Heart left ventricle (tissue), 13 donors: Measurements from ENCODE around the gene YARS1.

Experiments
- POLR2A ChIP-seq, 2 donors: fragments of 450-650 bp; IDR thresholded peaks; one replicate each; pipeline ENCODE4 v1.6.1; 2017; ENCODE audit warnings: antibody characterized with exemption in 2 of 2, mild to moderate bottlenecking in 2 of 2, moderate library complexity in 2 of 2
- TF ChIP-seq, protein P1 (sequence below), 12 donors: fragments of 200-600 bp; sonication (generic) in 4 of 12; IDR thresholded peaks; one replicate each; pipeline versions ENCODE4 v1.5.0 to v1.8.0; 2018 to 2022; ENCODE audit warnings: antibody characterized with exemption in 12 of 12, mild to moderate bottlenecking in 5 of 12
- donor health status: ischemic (EF 13 %, LVEDD 7.1; RV severe dilation, severe dysfunction).
- donor health status: DM: no; HTN: yes; CAD: no.
- donor health status: DM: no; HTN: no; CAD: no.
- donor health status: ischemic (EF 25% LVEDD 6.9; RV normal size, moderate dysfunction).
- donor health status: ischemic (EF 25% LVEDD 5.7; RV mildly dilated, moderate dysfunction).
- donor health status: ischemic (EF 35%, LVEDD 5.7; RV mildly dilated, moderate dysfunction).
- donor health status: nonischemic (EF 11% LVEDD 7.7; RV severe dilation, severe dysfunction).
- donor health status: DM: yes; HTN: yes; CAD: no.
- donor health status: PGD.
- donor health status: ischemic (EF 29% LVEDD 5.4; RV normal size, mild dysfunction).
- donor health status: nonischemic (EF 23%, LVEDD 6.1; RV moderate dilation, normal function).

DNA sequence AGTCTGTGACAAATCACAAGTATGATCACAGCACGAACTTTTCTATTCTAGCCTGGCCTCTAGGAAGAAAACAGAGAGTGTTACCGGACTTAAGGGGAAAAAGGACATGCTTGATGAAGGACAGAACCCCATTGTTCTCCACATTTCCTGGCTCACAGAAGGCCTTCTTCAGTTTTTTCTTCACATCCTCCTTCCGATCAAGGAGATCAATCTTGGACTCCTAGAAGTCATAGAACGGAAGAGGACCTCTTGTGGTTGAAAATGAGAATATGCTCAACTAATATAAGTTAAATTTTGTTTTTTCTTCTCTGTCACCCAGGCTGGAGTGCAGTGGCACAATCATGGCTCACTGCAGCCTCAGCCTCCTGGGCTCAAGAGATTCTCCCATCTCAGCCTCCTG is 30.3 kb downstream of the YARS1 start:
- TF ChIP-seq, protein P1, sequence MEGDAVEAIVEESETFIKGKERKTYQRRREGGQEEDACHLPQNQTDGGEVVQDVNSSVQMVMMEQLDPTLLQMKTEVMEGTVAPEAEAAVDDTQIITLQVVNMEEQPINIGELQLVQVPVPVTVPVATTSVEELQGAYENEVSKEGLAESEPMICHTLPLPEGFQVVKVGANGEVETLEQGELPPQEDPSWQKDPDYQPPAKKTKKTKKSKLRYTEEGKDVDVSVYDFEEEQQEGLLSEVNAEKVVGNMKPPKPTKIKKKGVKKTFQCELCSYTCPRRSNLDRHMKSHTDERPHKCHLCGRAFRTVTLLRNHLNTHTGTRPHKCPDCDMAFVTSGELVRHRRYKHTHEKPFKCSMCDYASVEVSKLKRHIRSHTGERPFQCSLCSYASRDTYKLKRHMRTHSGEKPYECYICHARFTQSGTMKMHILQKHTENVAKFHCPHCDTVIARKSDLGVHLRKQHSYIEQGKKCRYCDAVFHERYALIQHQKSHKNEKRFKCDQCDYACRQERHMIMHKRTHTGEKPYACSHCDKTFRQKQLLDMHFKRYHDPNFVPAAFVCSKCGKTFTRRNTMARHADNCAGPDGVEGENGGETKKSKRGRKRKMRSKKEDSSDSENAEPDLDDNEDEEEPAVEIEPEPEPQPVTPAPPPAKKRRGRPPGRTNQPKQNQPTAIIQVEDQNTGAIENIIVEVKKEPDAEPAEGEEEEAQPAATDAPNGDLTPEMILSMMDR (IDR thresholded peaks at IDR 0.05) = peak in 5 of 12 donors; percentile 8 to 31 (median 28)
- TF ChIP-seq POLR2A (IDR thresholded peaks at IDR 0.05) = no peak
